ENCODE measurements around the gene ATP6V1G2.

DNA sequence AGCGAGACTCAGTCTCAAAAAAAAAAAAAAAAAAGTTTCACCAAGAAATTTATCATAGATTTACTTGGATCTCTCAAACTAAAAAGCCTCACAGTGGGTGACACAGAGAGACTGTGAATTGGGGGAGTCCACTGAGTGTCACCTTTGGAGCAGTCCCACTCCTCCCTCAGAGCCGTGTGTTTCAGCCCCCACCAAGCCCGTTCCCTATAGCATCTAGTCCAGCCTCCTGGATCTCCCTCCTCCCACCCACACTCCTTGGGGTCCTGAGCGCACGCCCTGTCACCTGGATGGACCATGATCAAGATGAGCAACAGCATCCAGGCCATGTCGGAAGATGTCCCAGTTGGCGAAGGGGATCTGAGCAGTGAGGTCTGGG, 46.0 kb upstream of the ATP6V1G2 start:
- TF ChIP-seq, protein P1, sequence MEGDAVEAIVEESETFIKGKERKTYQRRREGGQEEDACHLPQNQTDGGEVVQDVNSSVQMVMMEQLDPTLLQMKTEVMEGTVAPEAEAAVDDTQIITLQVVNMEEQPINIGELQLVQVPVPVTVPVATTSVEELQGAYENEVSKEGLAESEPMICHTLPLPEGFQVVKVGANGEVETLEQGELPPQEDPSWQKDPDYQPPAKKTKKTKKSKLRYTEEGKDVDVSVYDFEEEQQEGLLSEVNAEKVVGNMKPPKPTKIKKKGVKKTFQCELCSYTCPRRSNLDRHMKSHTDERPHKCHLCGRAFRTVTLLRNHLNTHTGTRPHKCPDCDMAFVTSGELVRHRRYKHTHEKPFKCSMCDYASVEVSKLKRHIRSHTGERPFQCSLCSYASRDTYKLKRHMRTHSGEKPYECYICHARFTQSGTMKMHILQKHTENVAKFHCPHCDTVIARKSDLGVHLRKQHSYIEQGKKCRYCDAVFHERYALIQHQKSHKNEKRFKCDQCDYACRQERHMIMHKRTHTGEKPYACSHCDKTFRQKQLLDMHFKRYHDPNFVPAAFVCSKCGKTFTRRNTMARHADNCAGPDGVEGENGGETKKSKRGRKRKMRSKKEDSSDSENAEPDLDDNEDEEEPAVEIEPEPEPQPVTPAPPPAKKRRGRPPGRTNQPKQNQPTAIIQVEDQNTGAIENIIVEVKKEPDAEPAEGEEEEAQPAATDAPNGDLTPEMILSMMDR (tag by site-specific recombination; IDR thresholded peaks at IDR 0.05): no peak
- no peak for TF ChIP-seq ZNF140 (tag by site-specific recombination; IDR thresholded peaks at IDR 0.05)

Data from HEK293 (cell line).